H1 (cell line): ENCODE data around the gene DENND4B. TPM values are rescaled to one million over a fixed set of nuclear protein-coding genes. Genes with fewer than 3 reads are reported as not detected.

Experiments
- CTCF ChIA-PET: fragments of 300-600 bp; sonication (Branson Sonifier 250); formaldehyde crosslinking; loops from one replicate; lab custom pipeline; 2021; ENCODE audit not compliant: partially characterized antibody; lab: Charles Lee
- POLR2A ChIA-PET: fragments of 300-600 bp; sonication (Branson Sonifier 250); formaldehyde crosslinking; loops from one replicate; lab custom pipeline; 2021; ENCODE audit warnings: inconsistent platforms; ENCODE audit not compliant: partially characterized antibody; lab: Charles Lee
- DNase-seq, 2 experiments: peaks; one replicate each; pipeline versions ENCODE4 v3.0.0 to v3.0.0-alpha.2; 2010 to 2022; ENCODE audit warnings: low spot score in 2 of 2, low read depth in 1 of 2, mixed read lengths in 1 of 2
- FAIRE-seq: peaks from 2 replicates; lab custom pipeline; 2011; peaks lifted over from hg19 to GRCh38; lab: Jason Lieb, UNC
- H2AFZ ChIP-seq: 2 replicates; pipeline ENCODE4 v1.8.1; 2012; ENCODE audit warnings: low read length, inconsistent platforms
- H2AK5ac ChIP-seq: 2 replicates; pipeline ENCODE4 v1.6.1; 2013; ENCODE audit warnings: low read depth, low read length
- H2BK120ac ChIP-seq: replicated peaks from 2 replicates; pipeline ENCODE3; 2013; ENCODE audit warnings: low read depth, low read length, inconsistent platforms
- H2BK12ac ChIP-seq: 2 replicates; pipeline ENCODE4 v1.6.1; 2013; ENCODE audit warnings: low read depth, low read length
- H2BK15ac ChIP-seq: 2 replicates; pipeline ENCODE4 v1.6.1; 2013; ENCODE audit warnings: low read length
- H2BK20ac ChIP-seq: 2 replicates; pipeline ENCODE4 v1.6.1; 2013; ENCODE audit warnings: low read length
- H2BK5ac ChIP-seq: 2 replicates; pipeline ENCODE4 v1.6.1; 2013; ENCODE audit warnings: low read depth, low read length
- H3K14ac ChIP-seq: 2 replicates; pipeline ENCODE4 v1.6.1; 2013; ENCODE audit warnings: inconsistent platforms; ENCODE audit not compliant: insufficient read length
- H3K18ac ChIP-seq: 2 replicates; pipeline ENCODE4 v1.6.1; 2013; ENCODE audit warnings: low read length; ENCODE audit errors: extremely low read depth
- H3K23ac ChIP-seq: 2 replicates; pipeline ENCODE4 v1.6.1; 2013; ENCODE audit warnings: inconsistent platforms; ENCODE audit not compliant: insufficient read length
- H3K23me2 ChIP-seq: 2 replicates; pipeline ENCODE4 v1.6.1; 2013; ENCODE audit warnings: low read depth, low read length
- H3K27ac ChIP-seq: 2 replicates; pipeline ENCODE4 v1.6.1; 2011; ENCODE audit warnings: low read depth, low read length, inconsistent platforms
- H3K27me3 ChIP-seq, 4 experiments: replicated peaks in 1 of 4; 1 replicate in 1 of 4; 2 replicates in 3 of 4; pipeline versions ENCODE4 v1.6.1 to v1.8.1; 2011 to 2013; ENCODE audit warnings: low read length in 3 of 4, mild to moderate bottlenecking in 3 of 4, inconsistent platforms in 2 of 4, mixed read lengths in 2 of 4, moderate library complexity in 1 of 4; ENCODE audit not compliant: control insufficient read depth in 3 of 4, insufficient read depth in 3 of 4; ENCODE audit errors: extremely low read depth in 1 of 4
- H3K36me3 ChIP-seq, 4 experiments: 2 replicates each; pipeline versions ENCODE4 v1.6.1 to v1.8.1; 2011 to 2013; ENCODE audit warnings: mild to moderate bottlenecking in 4 of 4, low read length in 3 of 4, moderate library complexity in 2 of 4, control low read depth in 1 of 4, inconsistent platforms in 1 of 4; ENCODE audit not compliant: insufficient read depth in 4 of 4, control insufficient read depth in 2 of 4
- H3K4ac ChIP-seq: replicated peaks from 2 replicates; pipeline ENCODE3; 2013; ENCODE audit warnings: low read length, low read depth, mixed read lengths, inconsistent platforms; ENCODE audit not compliant: insufficient read length
- H3K4me1 ChIP-seq, 4 experiments: replicated peaks in 1 of 4; 1 replicate in 1 of 4; 2 replicates in 3 of 4; pipeline versions ENCODE4 v1.6.1 to v1.8.1; 2011 to 2013; ENCODE audit warnings: low read length in 3 of 4, inconsistent platforms in 2 of 4, mixed read lengths in 1 of 4; ENCODE audit not compliant: insufficient read depth in 4 of 4, control insufficient read depth in 3 of 4
- H3K4me2 ChIP-seq, 2 experiments: 2 replicates each; pipeline versions ENCODE4 v1.6.1 to v1.8.1; 2011 to 2013; ENCODE audit warnings: low read depth in 2 of 2, low read length in 2 of 2, control low read depth in 1 of 2, inconsistent platforms in 1 of 2, mild to moderate bottlenecking in 1 of 2; ENCODE audit not compliant: insufficient read depth in 1 of 2
- H3K4me3 ChIP-seq, 4 experiments: fragments of 200-600, 300-600 bp in 1 of 4; sonication (generic), shearing (Covaris generic), sonication (Bioruptor Twin) in 1 of 4; 2 replicates each; pipeline versions ENCODE4 v1.5.1 to v1.8.1; 2011 to 2016; ENCODE audit warnings: low read length in 4 of 4, low read depth in 3 of 4, control low read depth in 2 of 4, inconsistent platforms in 2 of 4, mild to moderate bottlenecking in 2 of 4, mixed read lengths in 1 of 4, moderate library complexity in 1 of 4; ENCODE audit not compliant: insufficient read depth in 2 of 4; ENCODE audit errors: extremely low read depth in 1 of 4
- H3K56ac ChIP-seq: replicated peaks from 2 replicates; pipeline ENCODE3; 2013; ENCODE audit warnings: low read depth, mild to moderate bottlenecking, mixed read lengths, low read length, inconsistent platforms; ENCODE audit not compliant: insufficient read length
- H3K79me1 ChIP-seq: 2 replicates; pipeline ENCODE4 v1.6.1; 2013; ENCODE audit warnings: low read depth, low read length, control low read depth
- H3K79me2 ChIP-seq, 2 experiments: 2 replicates each; pipeline versions ENCODE4 v1.6.1 to v1.8.1; 2012 to 2013; ENCODE audit warnings: low read length in 2 of 2, mild to moderate bottlenecking in 2 of 2, inconsistent platforms in 1 of 2; ENCODE audit not compliant: insufficient read depth in 2 of 2, control insufficient read depth in 1 of 2
- H3K9ac ChIP-seq, 4 experiments: replicated peaks in 1 of 4; 1 replicate in 1 of 4; 2 replicates in 3 of 4; pipeline versions ENCODE4 v1.6.1 to v1.8.1; 2011 to 2013; ENCODE audit warnings: low read depth in 3 of 4, low read length in 3 of 4, control low read depth in 2 of 4, mild to moderate bottlenecking in 2 of 4, moderate library complexity in 2 of 4, inconsistent platforms in 1 of 4; ENCODE audit errors: extremely low read depth in 1 of 4
- H3K9me3 ChIP-seq, 2 experiments: 2 replicates each; pipeline versions ENCODE4 v1.6.1 to v1.8.1; 2012 to 2013; ENCODE audit warnings: mild to moderate bottlenecking in 2 of 2, moderate library complexity in 2 of 2, control low read depth in 1 of 2, inconsistent platforms in 1 of 2, low read depth in 1 of 2, low read length in 1 of 2, mixed read lengths in 1 of 2; ENCODE audit not compliant: insufficient read depth in 2 of 2
- H4K20me1 ChIP-seq, 2 experiments: replicated peaks in 1 of 2; 2 replicates each; pipeline versions ENCODE3 to v1.8.1; 2011 to 2013; ENCODE audit warnings: inconsistent platforms in 2 of 2, low read length in 2 of 2, mild to moderate bottlenecking in 1 of 2; ENCODE audit not compliant: insufficient read depth in 2 of 2, control insufficient read depth in 1 of 2
- H4K5ac ChIP-seq: 2 replicates; pipeline ENCODE4 v1.6.1; 2013; ENCODE audit warnings: low read length, low read depth, mixed read lengths, inconsistent platforms; ENCODE audit not compliant: insufficient read length
- H4K8ac ChIP-seq: 2 replicates; pipeline ENCODE4 v1.8.0; 2013; ENCODE audit warnings: mild to moderate bottlenecking, moderate library complexity, low read length, inconsistent platforms; ENCODE audit not compliant: insufficient read depth; ENCODE audit errors: extremely low read depth
- H4K91ac ChIP-seq: replicated peaks from 2 replicates; pipeline ENCODE3; 2013; ENCODE audit warnings: low read length, mixed read lengths, inconsistent platforms; ENCODE audit not compliant: insufficient read length
- BRCA1 ChIP-seq: IDR thresholded peaks from 2 replicates; pipeline ENCODE4 v1.6.1; 2012; ENCODE audit warnings: low read depth, low read length, improper control_type of control experiment
- CEBPB ChIP-seq: IDR thresholded peaks from 2 replicates; pipeline ENCODE4 v1.6.1; 2012; ENCODE audit warnings: low read depth, low read length
- CHD1 ChIP-seq: IDR thresholded peaks from 2 replicates; pipeline ENCODE4 v1.6.1; 2012; ENCODE audit warnings: low read depth, low read length, improper control_type of control experiment
- EP300 ChIP-seq, 2 experiments: IDR thresholded peaks; 1 replicate in 1 of 2; 2 replicates in 1 of 2; pipeline ENCODE4 v1.6.1; 2011 to 2012; ENCODE audit warnings: low read depth in 2 of 2, low read length in 2 of 2, mild to moderate bottlenecking in 2 of 2, borderline replicate concordance in 1 of 2, inconsistent platforms in 1 of 2, moderate library complexity in 1 of 2
- JUN ChIP-seq: IDR thresholded peaks from 2 replicates; pipeline ENCODE4 v1.6.1; 2011; ENCODE audit warnings: low read depth, mild to moderate bottlenecking, improper control_type of control experiment, low read length
- JUND ChIP-seq: IDR thresholded peaks from 2 replicates; pipeline ENCODE4 v1.6.1; 2011; ENCODE audit warnings: mild to moderate bottlenecking, improper control_type of control experiment, low read length
- KDM5A ChIP-seq: fragments of 200-600 bp; IDR thresholded peaks from 2 replicates; pipeline ENCODE4 v1.7.1; 2012; ENCODE audit warnings: mild to moderate bottlenecking, low read length, inconsistent platforms, mixed read lengths
- MAFK ChIP-seq: IDR thresholded peaks from 2 replicates; pipeline ENCODE4 v1.6.1; 2012; ENCODE audit warnings: low read depth, mild to moderate bottlenecking, improper control_type of control experiment, low read length
- MAX ChIP-seq: IDR thresholded peaks from 2 replicates; pipeline ENCODE4 v1.6.1; 2012; ENCODE audit warnings: inconsistent platforms
- NANOG ChIP-seq: IDR thresholded peaks from 2 replicates; pipeline ENCODE4 v1.6.1; 2011; ENCODE audit warnings: low read length, low read depth, mild to moderate bottlenecking, inconsistent platforms; ENCODE audit not compliant: insufficient read depth, poor library complexity, severe bottlenecking
- POLR2AphosphoS5 ChIP-seq: IDR thresholded peaks from 2 replicates; pipeline ENCODE4 v1.6.1; 2011; ENCODE audit warnings: low read depth, low read length
- RFX5 ChIP-seq: IDR thresholded peaks from 2 replicates; pipeline ENCODE4 v1.6.1; 2011; ENCODE audit warnings: low read depth, low read length, improper control_type of control experiment, borderline replicate concordance
- RNF2 ChIP-seq: fragments of 200-900, 300-1000 bp; sonication (generic); IDR thresholded peaks from 2 replicates; pipeline ENCODE4 v1.7.1; 2016; ENCODE audit warnings: borderline replicate concordance, low read depth, mild to moderate bottlenecking, antibody characterized with exemption, low read length; ENCODE audit not compliant: poor library complexity, severe bottlenecking; ENCODE audit errors: missing control alignments
- RXRA ChIP-seq: IDR thresholded peaks from 2 replicates; pipeline ENCODE4 v1.6.1; 2011; ENCODE audit warnings: low read depth, mild to moderate bottlenecking, low read length, moderate library complexity; ENCODE audit not compliant: insufficient read depth
- SIRT6 ChIP-seq: IDR thresholded peaks from one replicate; pipeline ENCODE4 v1.7.1; 2012; ENCODE audit warnings: low read length, inconsistent platforms
- WGBS, 2 experiments: shearing (Covaris generic) in 1 of 2; methylation state at CpG; one replicate each; pipeline versions ENCODE4 v1.1.6 to v1.1.7; 2013 to 2015; ENCODE audit warnings: low lambda C conversion rate in 2 of 2, mixed read lengths in 2 of 2, inconsistent platforms in 1 of 2, low coverage in 1 of 2, missing lambda C conversion rate in 1 of 2; ENCODE audit not compliant: insufficient replicate concordance in 2 of 2, insufficient coverage in 1 of 2, insufficient read length in 1 of 2; ENCODE audit errors: extremely low coverage in 1 of 2, missing lambda C conversion rate in 1 of 2; 5-methylcytosine and 5-hydroxymethylcytosine counted together
- polyA plus RNA-seq, 7 experiments: library from polyadenylated mRNA; depleted of rRNA in 3 of 7; stranded (reverse) in 5 of 7; unstranded in 2 of 7; fragments of >200 nt in 5 of 7; fragments of 200-250 nt in 2 of 7; gene quantifications; 1 replicate in 5 of 7; 2 replicates in 1 of 7; 4 replicates in 1 of 7; pipeline versions ENCODE4 v1.2.1 to v1.2.3, GENCODE V29; 2011 to 2013; ENCODE audit warnings: missing spikeins in 2 of 7, mixed read lengths in 2 of 7
- total RNA-seq: library from RNA; stranded (reverse); fragmentation: NEBNext Ultra II Directional; extraction: Animal tissue kit (Norgen Biotek cat#: 25700); gene quantifications from 2 replicates; pipeline ENCODE4 v1.2.1, GENCODE V29; 2021

DENND4B gene
- total and polyA plus RNA-seq, 2 of the 8 experiments (the other 6 are each of a cell fraction or from before 2014, with no cell fraction given) = 45.6 to 61.1 TPM

GRCh38 chr1:153886127-153886526, 60.4 kb downstream of the DENND4B start:
- Histone ChIP-seq H3K23me2 (no peaks in the 10 kb centered on the region), H3K18ac (no peak overlapping the region), H3K9ac (no peak overlapping the region), H4K5ac (no peak overlapping the region), H3K27me3 (no peaks in the 10 kb centered on the region), H4K91ac (no peak overlapping the region), H2BK12ac (no peak overlapping the region), H3K14ac (no peak overlapping the region), H3K79me2 (peaks cover 0 to 89% of the 10 kb centered on the region in 2 experiments; a peak in 3 of 4 replicates), H2BK15ac (no peak overlapping the region), H3K4me2 (no peak overlapping the region), H3K27ac (no peak overlapping the region), H2BK20ac (no peak overlapping the region), H2AK5ac (no peak overlapping the region), H3K56ac (no peak overlapping the region), H3K4ac (no peak overlapping the region), H2AFZ (no peak overlapping the region), H2BK120ac (no peak overlapping the region), H3K4me3 (no peak overlapping the region), H3K4me1 (peaks cover 0 to 11% (median 4%) of the 10 kb centered on the region in 4 experiments), H2BK5ac (no peak overlapping the region), H4K8ac (no peak overlapping the region), H3K23ac (no peak overlapping the region), H4K20me1 (peaks cover 5 to 10% of the 10 kb centered on the region in 2 experiments), H3K9me3 (no peaks in the 10 kb centered on the region), H3K36me3 (no peaks in the 10 kb centered on the region), H3K79me1 (peaks cover 5% of the 10 kb centered on the region)
- ChIA-PET POLR2A (interaction anchor here (2.3 kb wide), 1 partner anchor 105 kb away, joined by 9 read pairs; the partner anchor contains the start of gene RPS27), CTCF (no interaction called here)
- FAIRE-seq (no peak), DNase-seq (no peak)
- 80% methylated on average over 3 of the region's 3 CpGs; no CpG with 5 or more reads in 1 of the 2 experiments for WGBS, 2 experiments
- TF ChIP-seq CEBPB (no peak), KDM5A (no peak), RNF2 (no peak), JUND (no peak), SIRT6 (no peak), JUN (no peak), NANOG (no peak), RFX5 (no peak), EP300 (IDR thresholded peaks at IDR 0.05; ENCODE audit: borderline replicate concordance in 1 of 2, low read depth in 2 of 2, low read length in 2 of 2) (no peak), MAFK (no peak), MAX (no peak), RXRA (no peak), POLR2AphosphoS5 (no peak), BRCA1 (no peak), CHD1 (no peak)
